ENCODE data around the gene USF3. TPM values are rescaled to one million over a fixed set of nuclear protein-coding genes. Genes with fewer than 3 reads are reported as not detected.

Gene USF3
- total and polyA plus RNA-seq, 4 donors = 4.6 to 16.0 (median 11.4) TPM

DNA sequence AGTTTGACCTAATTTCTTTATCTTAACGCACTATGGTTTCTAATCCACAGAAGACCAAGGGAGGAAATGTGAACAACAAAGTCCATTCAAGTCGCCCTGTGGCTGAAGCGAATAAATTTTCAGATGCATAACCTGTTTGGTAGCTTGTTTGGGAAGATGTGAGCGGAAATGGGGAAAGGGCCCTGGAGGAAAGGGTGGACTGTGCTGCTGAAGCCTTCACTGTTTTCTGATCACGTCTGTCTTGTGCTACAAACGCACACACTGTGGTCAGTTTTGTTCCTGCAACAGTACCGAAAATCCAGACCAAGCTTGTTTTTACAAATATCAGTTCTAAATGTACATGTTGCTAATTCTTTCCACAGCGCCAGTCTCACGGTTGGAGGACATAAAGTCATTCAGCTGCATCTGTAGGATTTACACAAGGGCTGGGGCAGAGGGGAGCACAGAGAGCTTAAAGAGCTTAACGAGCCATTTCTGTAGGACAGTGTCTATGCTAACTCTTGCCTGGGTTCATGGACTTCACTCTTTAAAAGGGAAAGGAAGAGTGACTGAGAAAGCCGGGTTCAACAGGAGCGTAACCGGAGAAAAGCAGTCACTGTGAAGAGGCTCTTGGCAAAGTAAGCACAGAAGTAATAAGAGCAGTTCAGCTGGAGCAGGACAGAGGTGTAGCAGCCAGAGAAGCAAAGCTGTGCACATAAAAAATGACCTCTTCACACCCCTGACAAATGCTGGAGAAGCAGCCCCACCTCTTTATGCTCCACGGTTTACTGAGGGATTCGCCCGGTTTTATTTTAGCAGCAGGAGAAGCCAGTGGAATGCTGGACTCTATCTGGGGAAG is 66.6 kb downstream of the USF3 start:
- DNase-seq (ENCODE audit: low spot score) = no peak
- Histone ChIP-seq H3K9ac (ENCODE audit: low read depth in 1 of 2, low read length in 2 of 2) (no peak overlapping the region), H3K36me3 (ENCODE audit: control insufficient read depth in 4 of 4, insufficient read depth in 3 of 4, low read depth in 1 of 4, low read length in 3 of 4) (no peaks in the 10 kb centered on the region), H3K4me3 (ENCODE audit: low read depth in 1 of 3, low read length in 3 of 3) (no peak overlapping the region), H3K4me1 (ENCODE audit: control insufficient read depth in 4 of 4, insufficient read depth in 4 of 4, low read length in 3 of 4) (peaks cover 2 to 11% (median 7%) of the 10 kb centered on the region in 4 donors), H3K9me3 (ENCODE audit: control insufficient read depth in 4 of 4, low read length in 3 of 4) (no peaks in the 10 kb centered on the region), H3K27me3 (ENCODE audit: control insufficient read depth in 4 of 4, insufficient read depth in 4 of 4, low read length in 3 of 4) (no peaks in the 10 kb centered on the region), H3K27ac (ENCODE audit: low read depth in 1 of 2, low read length in 2 of 2) (no peak overlapping the region)
- WGBS = 84% methylated on average over 16 of the region's 16 CpGs
- TF ChIP-seq MAX (IDR thresholded peaks at IDR 0.05) (no peak), ATF3 (IDR thresholded peaks at IDR 0.05) (no peak), JUND (IDR thresholded peaks at IDR 0.05) (no peak), RAD21 (IDR thresholded peaks at IDR 0.05) (no peak), SP1 (IDR thresholded peaks at IDR 0.05) (no peak), NR2F2 (IDR thresholded peaks at IDR 0.05) (no peak), GABPA (IDR thresholded peaks at IDR 0.05 in 1 of 2, conservative IDR thresholded peaks at IDR 0.05 in 1 of 2) (no peak), YY1 (IDR thresholded peaks at IDR 0.05) (no peak), REST (IDR thresholded peaks at IDR 0.05) (no peak)

DNA sequence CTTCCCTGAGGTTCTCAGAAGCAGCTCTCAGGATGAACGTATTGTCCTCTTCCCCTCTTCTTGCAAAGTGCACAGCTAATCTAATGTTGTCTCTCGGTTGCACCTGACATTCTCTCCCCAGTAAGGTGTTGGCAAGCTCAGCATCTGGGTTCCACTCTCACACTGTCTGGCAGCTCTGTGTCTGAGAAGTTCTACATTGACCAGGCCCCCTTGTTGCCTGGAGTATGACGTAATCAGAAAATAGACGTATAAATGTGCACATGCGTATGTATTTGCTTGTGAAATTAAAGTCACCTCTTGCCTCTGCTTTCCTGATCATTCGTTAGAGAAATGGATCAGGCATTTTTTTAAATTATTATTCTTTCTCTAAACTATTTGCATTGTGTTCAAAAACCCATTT is 67.7 kb downstream of the USF3 start:
- H3K27ac ChIP-seq (ENCODE audit: low read depth in 1 of 2, low read length in 2 of 2) = no peak overlapping the region
- TF ChIP-seq, protein P1, sequence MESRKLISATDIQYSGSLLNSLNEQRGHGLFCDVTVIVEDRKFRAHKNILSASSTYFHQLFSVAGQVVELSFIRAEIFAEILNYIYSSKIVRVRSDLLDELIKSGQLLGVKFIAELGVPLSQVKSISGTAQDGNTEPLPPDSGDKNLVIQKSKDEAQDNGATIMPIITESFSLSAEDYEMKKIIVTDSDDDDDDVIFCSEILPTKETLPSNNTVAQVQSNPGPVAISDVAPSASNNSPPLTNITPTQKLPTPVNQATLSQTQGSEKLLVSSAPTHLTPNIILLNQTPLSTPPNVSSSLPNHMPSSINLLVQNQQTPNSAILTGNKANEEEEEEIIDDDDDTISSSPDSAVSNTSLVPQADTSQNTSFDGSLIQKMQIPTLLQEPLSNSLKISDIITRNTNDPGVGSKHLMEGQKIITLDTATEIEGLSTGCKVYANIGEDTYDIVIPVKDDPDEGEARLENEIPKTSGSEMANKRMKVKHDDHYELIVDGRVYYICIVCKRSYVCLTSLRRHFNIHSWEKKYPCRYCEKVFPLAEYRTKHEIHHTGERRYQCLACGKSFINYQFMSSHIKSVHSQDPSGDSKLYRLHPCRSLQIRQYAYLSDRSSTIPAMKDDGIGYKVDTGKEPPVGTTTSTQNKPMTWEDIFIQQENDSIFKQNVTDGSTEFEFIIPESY (IDR thresholded peaks at IDR 0.05) = no peak
- TF ChIP-seq REST (IDR thresholded peaks at IDR 0.05) = no peak
- no peak for TF ChIP-seq JUND (IDR thresholded peaks at IDR 0.05)
- no peak for TF ChIP-seq MAX (IDR thresholded peaks at IDR 0.05)
- TF ChIP-seq FOXA1 (IDR thresholded peaks at IDR 0.05) = no peak
- TF ChIP-seq, protein P2, sequence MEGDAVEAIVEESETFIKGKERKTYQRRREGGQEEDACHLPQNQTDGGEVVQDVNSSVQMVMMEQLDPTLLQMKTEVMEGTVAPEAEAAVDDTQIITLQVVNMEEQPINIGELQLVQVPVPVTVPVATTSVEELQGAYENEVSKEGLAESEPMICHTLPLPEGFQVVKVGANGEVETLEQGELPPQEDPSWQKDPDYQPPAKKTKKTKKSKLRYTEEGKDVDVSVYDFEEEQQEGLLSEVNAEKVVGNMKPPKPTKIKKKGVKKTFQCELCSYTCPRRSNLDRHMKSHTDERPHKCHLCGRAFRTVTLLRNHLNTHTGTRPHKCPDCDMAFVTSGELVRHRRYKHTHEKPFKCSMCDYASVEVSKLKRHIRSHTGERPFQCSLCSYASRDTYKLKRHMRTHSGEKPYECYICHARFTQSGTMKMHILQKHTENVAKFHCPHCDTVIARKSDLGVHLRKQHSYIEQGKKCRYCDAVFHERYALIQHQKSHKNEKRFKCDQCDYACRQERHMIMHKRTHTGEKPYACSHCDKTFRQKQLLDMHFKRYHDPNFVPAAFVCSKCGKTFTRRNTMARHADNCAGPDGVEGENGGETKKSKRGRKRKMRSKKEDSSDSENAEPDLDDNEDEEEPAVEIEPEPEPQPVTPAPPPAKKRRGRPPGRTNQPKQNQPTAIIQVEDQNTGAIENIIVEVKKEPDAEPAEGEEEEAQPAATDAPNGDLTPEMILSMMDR (IDR thresholded peaks at IDR 0.05; ENCODE audit: low read depth, low read length, missing input control) = no peak
- TF ChIP-seq GABPA (IDR thresholded peaks at IDR 0.05 in 1 of 2, conservative IDR thresholded peaks at IDR 0.05 in 1 of 2) = no peak
- TF ChIP-seq TAF1 (conservative IDR thresholded peaks at IDR 0.05) = no peak
- no peak for TF ChIP-seq SP1 (IDR thresholded peaks at IDR 0.05)
- TF ChIP-seq EGR1 (IDR thresholded peaks at IDR 0.05; ENCODE audit: low read depth in 2 of 2) = no peak
- no peak for TF ChIP-seq YY1 (IDR thresholded peaks at IDR 0.05)
- TF ChIP-seq FOXA2 (IDR thresholded peaks at IDR 0.05) = no peak
- no peak for TF ChIP-seq RAD21 (IDR thresholded peaks at IDR 0.05)
- peaks cover 0 to 9% (median 4%) of the 10 kb centered on the region in 4 donors for H3K4me1 ChIP-seq (ENCODE audit: control insufficient read depth in 4 of 4, insufficient read depth in 4 of 4, low read length in 3 of 4)
- H3K9me3 ChIP-seq (ENCODE audit: control insufficient read depth in 4 of 4, low read length in 3 of 4) = no peaks in the 10 kb centered on the region
- 86% methylated on average over 6 of the region's 6 CpGs for WGBS
- no peaks in the 10 kb centered on the region for H3K36me3 ChIP-seq (ENCODE audit: control insufficient read depth in 4 of 4, insufficient read depth in 3 of 4, low read depth in 1 of 4, low read length in 3 of 4)
- no peak overlapping the region for H3K9ac ChIP-seq (ENCODE audit: low read depth in 1 of 2, low read length in 2 of 2)
- no peaks in the 10 kb centered on the region for H3K27me3 ChIP-seq (ENCODE audit: control insufficient read depth in 4 of 4, insufficient read depth in 4 of 4, low read length in 3 of 4)
- no peak overlapping the region for H3K4me3 ChIP-seq (ENCODE audit: low read depth in 1 of 3, low read length in 3 of 3)
- no peak for DNase-seq (ENCODE audit: low spot score)

All from liver (tissue), 9 donors.